22Rv1 (cell line): ENCODE data around the gene NFATC3.
"Not testable (repeated sequence)": the region's sequence is repeated elsewhere in the genome, so short reads cannot be mapped to it uniquely, and the experiment has no call there.

ENCODE experiments used
- H3K27ac ChIP-seq: fragments of 450-650 bp; 2 replicates; pipeline ENCODE4 v1.5.1; 2017
- ZFX ChIP-seq: fragments of 450-650 bp; IDR thresholded peaks from 2 replicates; pipeline ENCODE4 v1.6.1; 2017; ENCODE audit warnings: antibody characterized with exemption, borderline replicate concordance
- TF ChIP-seq, protein P1 (sequence below): fragments of 450-650 bp; IDR thresholded peaks from 2 replicates; pipeline ENCODE4 v1.5.1; 2017; ENCODE audit warnings: mild to moderate bottlenecking

Gene NFATC3

GRCh38 chr16:68090533-68090932 is 5.4 kb downstream of the NFATC3 start:
- H3K27ac ChIP-seq: no peak overlapping the region

DNA sequence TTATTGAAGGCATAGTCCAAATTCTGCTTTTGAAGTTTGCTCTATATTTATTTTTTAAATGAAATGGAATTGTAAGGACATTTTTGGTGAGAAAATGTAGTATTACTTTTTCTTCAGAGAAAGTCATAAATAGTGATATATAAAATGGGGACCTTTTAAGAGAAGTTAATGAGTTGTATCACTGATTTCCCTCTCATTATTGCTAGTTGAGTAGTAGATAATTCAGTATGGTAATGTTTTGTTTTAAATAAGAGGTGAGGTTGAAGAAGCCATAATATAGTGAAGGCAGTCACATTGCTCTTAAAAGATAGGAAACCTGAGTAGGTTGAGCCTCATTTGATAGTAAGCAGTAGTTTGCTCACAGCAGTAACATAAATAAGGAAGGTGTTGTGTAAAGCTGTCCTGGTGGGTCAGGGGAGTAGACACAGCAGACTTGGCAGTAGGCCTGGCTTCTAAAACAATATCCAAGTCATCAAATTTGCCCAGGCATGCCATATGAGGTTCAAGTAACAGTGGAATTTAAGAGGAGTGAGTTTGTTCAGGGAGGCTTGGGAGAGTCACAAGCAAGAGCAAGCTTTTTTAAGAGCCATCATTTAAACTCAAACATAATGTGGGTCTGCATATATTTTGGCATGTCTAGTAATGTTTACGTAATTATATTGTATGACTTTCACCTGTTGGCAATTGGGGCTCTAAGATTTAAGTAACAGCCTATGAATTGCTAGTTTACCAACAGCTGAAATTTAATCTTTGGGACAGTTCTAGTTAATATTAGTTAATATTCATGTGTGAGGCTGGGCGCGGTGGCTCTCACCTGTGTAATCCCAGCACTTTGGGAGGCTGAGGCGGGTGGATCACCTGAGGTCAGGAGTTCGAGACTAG is 6.5 kb downstream of the NFATC3 start:
- TF ChIP-seq ZFX: no peak
- TF ChIP-seq, protein P1, sequence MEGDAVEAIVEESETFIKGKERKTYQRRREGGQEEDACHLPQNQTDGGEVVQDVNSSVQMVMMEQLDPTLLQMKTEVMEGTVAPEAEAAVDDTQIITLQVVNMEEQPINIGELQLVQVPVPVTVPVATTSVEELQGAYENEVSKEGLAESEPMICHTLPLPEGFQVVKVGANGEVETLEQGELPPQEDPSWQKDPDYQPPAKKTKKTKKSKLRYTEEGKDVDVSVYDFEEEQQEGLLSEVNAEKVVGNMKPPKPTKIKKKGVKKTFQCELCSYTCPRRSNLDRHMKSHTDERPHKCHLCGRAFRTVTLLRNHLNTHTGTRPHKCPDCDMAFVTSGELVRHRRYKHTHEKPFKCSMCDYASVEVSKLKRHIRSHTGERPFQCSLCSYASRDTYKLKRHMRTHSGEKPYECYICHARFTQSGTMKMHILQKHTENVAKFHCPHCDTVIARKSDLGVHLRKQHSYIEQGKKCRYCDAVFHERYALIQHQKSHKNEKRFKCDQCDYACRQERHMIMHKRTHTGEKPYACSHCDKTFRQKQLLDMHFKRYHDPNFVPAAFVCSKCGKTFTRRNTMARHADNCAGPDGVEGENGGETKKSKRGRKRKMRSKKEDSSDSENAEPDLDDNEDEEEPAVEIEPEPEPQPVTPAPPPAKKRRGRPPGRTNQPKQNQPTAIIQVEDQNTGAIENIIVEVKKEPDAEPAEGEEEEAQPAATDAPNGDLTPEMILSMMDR: no peak
- no peak overlapping the region for H3K27ac ChIP-seq

More at GRCh38 chr16:68090533-68090932, 5.4 kb downstream of the NFATC3 start:
- TF ChIP-seq ZFX: no peak
- TF ChIP-seq, protein P1: no peak

GRCh38 chr16:68092275-68092674 is 7.1 kb downstream of the NFATC3 start:
- not testable (repeated sequence) for H3K27ac ChIP-seq

DNA sequence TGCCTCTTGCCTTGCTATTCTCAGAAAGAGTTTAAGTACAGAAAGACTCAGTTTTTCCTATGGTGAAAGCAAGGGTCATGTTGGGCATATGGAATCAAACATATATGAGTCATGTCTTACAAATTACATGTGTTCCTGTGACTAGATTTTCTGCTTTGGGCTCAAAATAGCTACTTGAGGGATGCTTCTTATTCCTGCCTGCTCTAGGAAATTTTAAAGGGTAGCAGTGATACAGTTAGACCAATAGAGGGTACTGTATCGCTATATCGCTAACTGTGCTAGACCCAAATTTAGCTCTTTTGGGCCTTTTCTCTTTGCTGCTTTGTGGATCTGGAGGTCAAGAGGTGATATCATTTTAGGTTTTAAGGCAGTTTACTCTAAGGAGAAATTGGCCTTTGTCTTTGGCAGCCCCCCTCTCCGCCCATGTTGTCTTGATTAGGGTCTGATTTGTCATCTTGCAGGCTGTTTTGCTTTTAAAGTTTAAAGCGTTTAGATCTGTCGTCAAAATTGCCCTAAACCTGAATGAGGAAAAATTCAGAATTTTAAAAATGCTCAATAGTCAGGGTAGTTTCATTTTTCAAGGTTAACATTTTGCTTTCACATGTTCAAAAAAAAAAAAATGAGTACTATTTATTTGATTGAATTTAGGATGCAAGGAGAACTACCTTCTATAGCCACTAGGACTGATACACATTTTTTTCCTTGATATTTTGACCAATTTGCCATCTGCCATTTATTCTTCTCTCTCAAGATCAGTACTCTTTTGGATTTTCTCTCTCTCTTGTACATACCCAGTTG is 8.8 kb downstream of the NFATC3 start:
- no peak overlapping the region for H3K27ac ChIP-seq
- no peak for TF ChIP-seq ZFX
- TF ChIP-seq, protein P1: peak; percentile 44

DNA sequence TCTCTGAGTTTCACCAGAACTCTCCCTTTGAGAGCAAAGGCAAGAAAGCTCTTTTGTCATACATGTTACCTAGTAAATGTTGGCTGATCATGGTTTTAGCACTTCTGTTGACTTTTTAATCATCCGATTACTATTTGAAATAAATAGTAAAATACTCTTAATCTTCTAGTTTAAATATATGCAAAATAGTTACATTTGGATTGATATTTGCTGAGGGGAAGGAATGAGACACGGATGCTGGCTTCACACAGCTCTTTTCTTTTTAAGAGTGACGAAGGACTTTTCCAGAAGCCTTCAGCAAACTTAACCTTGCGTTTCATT is 9.4 kb downstream of the NFATC3 start:
- no peak overlapping the region for H3K27ac ChIP-seq
- TF ChIP-seq, protein P1: no peak
- no peak for TF ChIP-seq ZFX

DNA sequence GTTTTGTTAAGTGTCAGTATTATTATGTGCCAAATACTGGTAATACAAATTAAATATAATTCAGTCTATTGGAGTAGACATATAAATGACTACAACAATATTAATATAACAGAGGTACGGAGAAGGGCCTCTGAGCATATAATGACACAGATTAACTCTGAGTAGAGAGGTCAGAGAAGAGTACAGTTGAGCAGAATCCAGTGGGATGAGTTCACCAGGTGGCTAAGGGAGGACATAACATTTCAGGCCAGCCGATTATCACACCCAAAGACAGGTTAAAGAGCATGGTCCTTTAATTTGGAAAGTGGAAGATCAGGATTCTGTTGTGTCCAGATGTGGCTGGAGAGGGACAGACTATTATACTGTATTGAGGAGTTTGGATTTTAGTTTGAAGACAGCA is 11.3 kb downstream of the NFATC3 start:
- TF ChIP-seq, protein P1: no peak
- TF ChIP-seq ZFX: no peak
- no peak overlapping the region for H3K27ac ChIP-seq

DNA sequence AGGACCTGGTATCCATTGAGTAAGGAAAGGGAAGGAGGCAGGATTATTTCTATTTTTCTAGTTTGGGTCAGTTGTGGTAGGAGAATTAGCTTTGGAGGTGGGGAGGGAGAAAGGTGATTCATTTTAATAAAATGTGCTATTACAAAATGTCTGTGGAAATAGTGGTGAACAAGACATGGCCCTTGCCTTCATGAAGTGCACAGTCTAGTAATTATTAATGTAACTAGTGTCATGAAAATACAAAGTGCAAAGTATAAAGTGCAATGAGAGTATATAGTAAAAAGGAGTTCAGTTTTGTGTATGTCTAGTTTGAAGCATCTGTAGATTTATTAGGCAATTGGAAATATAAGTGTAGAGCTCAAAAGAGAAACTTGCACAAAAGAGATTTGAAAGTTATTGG is 11.9 kb downstream of the NFATC3 start:
- no peak overlapping the region for H3K27ac ChIP-seq
- TF ChIP-seq, protein P1: no peak
- TF ChIP-seq ZFX: no peak
